HG03095 (cell line): Measurements from ENCODE around the gene BIRC3.
A peak's percentile ranks its signal among the peaks of the same experiment; 100 is the strongest.
"Not testable (repeated sequence)": the region's sequence is repeated elsewhere in the genome, so short reads cannot be mapped to it uniquely, and the experiment has no call there.

ENCODE experiments used
- ATAC-seq: cut with Tn5 transposase; IDR thresholded peaks from one replicate; pipeline ENCODE4 v1.9.1; 2021; ENCODE audit warnings: moderate library complexity; ENCODE audit not compliant: unreplicated experiment

Gene BIRC3

GRCh38 chr11:102293873-102294601 lies 23.2 kb upstream of the BIRC3 start:
- peak; percentile 94 for ATAC-seq

DNA sequence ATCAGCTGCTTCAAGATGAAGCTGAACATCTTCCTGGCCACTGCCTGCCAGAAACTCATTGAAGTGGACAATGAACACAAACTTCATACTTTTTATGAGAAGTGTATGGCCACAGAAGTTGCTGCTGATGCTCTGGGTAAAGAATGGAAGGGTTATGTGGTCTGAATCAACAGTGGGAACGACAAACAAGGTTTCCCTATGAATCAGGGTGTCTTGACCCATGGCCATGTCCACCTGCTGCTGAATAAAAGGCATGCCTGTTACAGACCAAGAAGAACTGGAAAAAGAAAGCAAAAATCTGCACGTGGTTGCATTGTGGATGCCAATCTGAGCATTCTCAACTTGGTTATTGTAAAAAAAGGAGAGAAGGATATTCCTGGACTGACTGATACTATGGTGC lies 22.2 kb upstream of the BIRC3 start:
- no peak for ATAC-seq

DNA sequence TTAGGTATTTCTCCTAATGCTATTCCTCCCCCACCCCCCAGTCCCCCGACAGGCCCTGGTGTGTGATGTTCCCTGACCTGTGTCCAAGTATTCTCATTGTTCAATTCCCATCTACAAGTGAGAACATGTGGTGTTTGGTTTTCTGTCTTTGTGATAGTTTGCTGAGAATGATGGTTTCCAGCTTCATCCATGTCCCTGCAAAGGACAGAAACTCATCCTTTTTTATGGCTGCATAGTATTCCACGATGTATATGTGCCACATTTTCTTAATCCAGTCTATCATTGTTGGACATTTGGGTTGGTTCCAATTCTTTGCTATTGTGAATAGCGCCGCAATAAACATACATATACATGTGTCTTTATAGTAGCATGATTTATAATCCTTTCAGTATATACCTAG lies 20.5 kb upstream of the BIRC3 start:
- ATAC-seq = not testable (repeated sequence)

- not testable (repeated sequence) for ATAC-seq
Observed at GRCh38 chr11:102300837-102301236, 16.4 kb upstream of the BIRC3 start.

GRCh38 chr11:102302241-102302640 lies 15.0 kb upstream of the BIRC3 start:
- ATAC-seq = no peak

- no peak for ATAC-seq
Observed at GRCh38 chr11:102304686-102305085, 12.6 kb upstream of the BIRC3 start.

- ATAC-seq = no peak
Observed at GRCh38 chr11:102305352-102306047, 11.8 kb upstream of the BIRC3 start.

DNA sequence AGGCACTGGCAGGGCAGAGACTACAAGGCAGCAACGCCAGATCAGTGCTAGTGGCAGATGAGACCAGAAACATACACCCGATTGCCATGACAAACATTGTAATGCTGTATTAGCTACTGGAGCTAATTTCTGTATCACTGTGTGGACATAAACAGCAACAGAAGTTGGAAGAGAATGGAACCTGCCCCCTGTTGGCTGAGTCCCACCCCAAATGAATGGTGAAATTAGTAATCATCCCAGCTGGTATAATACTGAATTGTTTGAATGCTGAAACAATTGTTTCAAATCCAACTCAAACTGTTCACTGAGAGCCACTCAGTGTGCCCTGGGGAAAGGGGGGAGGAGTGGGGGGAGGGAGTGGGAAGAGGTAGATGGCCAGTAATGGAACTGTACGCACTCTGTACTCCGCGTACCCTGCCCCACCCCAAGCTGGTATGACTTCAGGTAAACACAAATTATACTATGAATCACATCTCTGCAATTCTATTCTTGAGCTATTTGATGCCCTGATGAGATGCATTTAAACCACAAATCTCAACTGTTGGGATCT lies 11.2 kb upstream of the BIRC3 start:
- ATAC-seq = no peak

GRCh38 chr11:102306817-102307726 lies 10.2 kb upstream of the BIRC3 start:
- no peak for ATAC-seq

DNA sequence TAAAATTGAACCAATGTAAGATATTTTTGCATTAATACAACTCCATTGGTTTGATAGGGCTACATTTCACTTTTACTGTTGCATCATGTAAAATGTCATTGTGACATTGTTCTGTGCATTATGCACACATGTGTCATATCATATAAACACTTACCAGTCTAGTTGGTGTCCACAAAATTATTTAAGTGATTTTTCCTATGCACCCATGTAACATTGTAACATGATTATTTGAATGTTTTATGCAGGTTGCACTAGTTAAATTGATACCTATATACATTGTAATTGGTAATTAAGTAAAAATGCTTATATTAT lies 9.6 kb upstream of the BIRC3 start:
- no peak for ATAC-seq

DNA sequence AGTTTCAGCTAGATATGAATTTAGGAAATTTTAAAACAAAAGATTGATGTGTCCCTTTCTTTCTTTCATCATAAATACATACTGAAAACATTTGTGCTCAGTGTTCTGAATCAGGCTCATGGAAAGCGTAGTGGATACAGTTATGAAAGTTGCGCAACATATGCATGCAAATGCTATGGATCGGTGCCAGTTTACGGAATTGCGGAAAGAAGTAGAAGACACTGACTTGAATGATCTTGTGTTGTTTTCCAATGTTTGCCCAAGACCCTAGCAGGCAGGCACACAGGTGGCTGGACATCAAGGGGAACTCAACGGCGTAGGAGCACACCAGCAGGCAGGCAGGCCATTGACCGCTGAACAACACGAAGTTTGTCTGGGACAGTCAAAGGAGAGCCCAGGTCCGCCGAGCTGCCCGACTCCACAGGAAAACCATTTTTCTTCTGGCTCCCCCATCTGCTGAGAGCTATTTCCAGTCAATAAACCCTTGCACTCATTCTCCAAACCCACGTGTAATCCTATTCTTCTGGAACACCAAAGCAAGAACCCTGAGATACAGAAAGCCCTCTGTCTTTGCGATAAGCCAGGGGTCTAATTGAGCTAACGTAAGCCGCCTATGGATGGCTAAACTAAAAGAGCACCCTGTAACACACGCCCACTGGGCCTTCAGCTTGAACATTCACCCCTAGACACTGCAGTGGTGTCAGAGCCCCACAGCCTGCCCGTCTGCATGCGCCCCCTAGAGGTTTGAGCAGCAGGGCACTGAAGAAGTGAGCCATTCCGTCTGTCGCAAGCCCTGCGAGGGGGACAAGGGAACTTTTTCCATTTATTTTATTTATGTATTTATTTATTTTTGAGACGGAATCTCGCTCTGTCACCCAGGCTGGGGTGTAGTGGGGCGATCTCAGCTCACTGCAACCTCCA lies 7.4 kb upstream of the BIRC3 start:
- ATAC-seq = no peak

- no peak for ATAC-seq
Observed at GRCh38 chr11:102312667-102313066, 4.6 kb upstream of the BIRC3 start.

GRCh38 chr11:102313238-102313940 lies 3.9 kb upstream of the BIRC3 start:
- no peak for ATAC-seq

DNA sequence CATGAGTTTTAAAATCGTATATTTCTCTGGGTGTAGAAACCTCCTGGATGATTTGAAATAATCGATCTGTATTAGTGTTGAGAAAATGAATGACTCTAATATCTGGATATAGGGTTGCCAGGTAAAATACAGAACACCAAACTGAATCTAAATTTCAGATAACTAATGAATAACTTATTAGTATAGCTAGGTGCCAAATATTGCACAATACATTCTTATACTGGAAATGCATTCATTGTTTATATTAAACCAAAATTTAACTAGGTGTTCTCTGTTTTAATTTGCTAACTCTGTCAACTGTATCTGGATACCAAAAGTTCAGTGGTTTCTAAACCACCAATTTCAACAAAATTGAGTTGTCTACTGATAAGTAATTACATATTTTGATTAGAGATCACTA lies 2.5 kb upstream of the BIRC3 start:
- no peak for ATAC-seq

- no peak for ATAC-seq
Observed at GRCh38 chr11:102316346-102316904, 859 bp upstream of the BIRC3 start.

GRCh38 chr11:102317768-102318103 lies 452 bp downstream of the BIRC3 start:
- ATAC-seq = no peak

- ATAC-seq = no peak
Observed at GRCh38 chr11:102318469-102318868, 1.2 kb downstream of the BIRC3 start.

- ATAC-seq = no peak
Observed at GRCh38 chr11:102319544-102319943, 2.3 kb downstream of the BIRC3 start.

DNA sequence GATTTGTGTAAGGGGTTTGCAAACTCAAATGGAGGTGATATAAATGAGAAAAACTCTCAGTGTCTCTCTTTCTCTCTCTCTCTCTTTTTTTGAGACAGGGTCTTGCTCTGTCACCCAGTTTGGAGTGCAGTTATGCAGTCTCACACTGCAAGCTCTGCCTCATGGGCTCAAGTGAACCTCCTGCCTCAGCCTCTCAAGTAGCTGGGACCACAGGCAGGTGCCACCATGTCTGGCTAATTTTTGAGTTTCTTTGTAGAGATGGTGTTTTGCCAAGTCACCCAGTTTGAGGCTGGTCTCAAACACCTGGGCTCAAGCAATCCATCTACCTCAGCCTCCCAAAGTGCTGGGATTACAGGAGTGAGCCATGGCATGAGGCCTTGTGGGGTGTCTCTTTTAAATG lies 2.9 kb downstream of the BIRC3 start:
- ATAC-seq = no peak

- no peak for ATAC-seq
Observed at GRCh38 chr11:102320679-102321078, 3.4 kb downstream of the BIRC3 start.
